ENCODE measurements around the gene GPR21. TPM values are rescaled to one million over a fixed set of nuclear protein-coding genes. Genes with fewer than 3 reads are reported as not detected.

The GPR21 gene
- total RNA-seq, 2 donors from 2014 or later = 1.4 to 3.0 TPM

- DNase-seq (ENCODE audit: low spot score) (no peak), ATAC-seq (no peak)
- Mint-ChIP-seq H3K36me3 (peaks cover 19% of the 10 kb centered on the region), H3K4me1 (ENCODE audit: low read depth in 2 of 2) (peaks cover 3 to 6% of the 10 kb centered on the region in 2 donors), H3K27me3 (no peaks in the 10 kb centered on the region), H3K9me3 (no peaks in the 10 kb centered on the region), H3K27ac (no peak overlapping the region), H3K4me3 (no peak overlapping the region)
Observed at GRCh38 chr9:123040801-123041200, 7.3 kb downstream of the GPR21 start.

GRCh38 chr9:123041489-123041888, 8.0 kb downstream of the GPR21 start:
- H3K4me3 Mint-ChIP-seq = no peak overlapping the region
- no peak overlapping the region for H3K27ac Mint-ChIP-seq
- H3K36me3 Mint-ChIP-seq = peaks cover 19% of the 10 kb centered on the region
- H3K4me1 Mint-ChIP-seq (ENCODE audit: low read depth in 2 of 2) = peaks cover 3 to 6% of the 10 kb centered on the region in 2 donors
- ATAC-seq (no peak), DNase-seq (ENCODE audit: low spot score) (no peak)
- H3K27me3 Mint-ChIP-seq = no peaks in the 10 kb centered on the region
- no peaks in the 10 kb centered on the region for H3K9me3 Mint-ChIP-seq

- ATAC-seq = no peak
Observed at GRCh38 chr9:123043081-123043939, 9.8 kb downstream of the GPR21 start.

GRCh38 chr9:123044586-123044985, 11.1 kb downstream of the GPR21 start:
- H3K36me3 Mint-ChIP-seq = peaks cover 19% of the 10 kb centered on the region
- ATAC-seq (no peak), DNase-seq (ENCODE audit: low spot score) (no peak)
- no peak overlapping the region for H3K4me3 Mint-ChIP-seq
- no peak overlapping the region for H3K27ac Mint-ChIP-seq
- H3K9me3 Mint-ChIP-seq = no peaks in the 10 kb centered on the region
- H3K4me1 Mint-ChIP-seq (ENCODE audit: low read depth in 2 of 2) = peaks cover 3 to 6% of the 10 kb centered on the region in 2 donors
- no peaks in the 10 kb centered on the region for H3K27me3 Mint-ChIP-seq

More at GRCh38 chr9:123043081-123043939, 9.8 kb downstream of the GPR21 start:
- Mint-ChIP-seq H3K4me1 (ENCODE audit: low read depth in 2 of 2) (peaks cover 3 to 6% of the 10 kb centered on the region in 2 donors), H3K27me3 (no peaks in the 10 kb centered on the region), H3K9me3 (no peaks in the 10 kb centered on the region), H3K36me3 (peaks cover 19% of the 10 kb centered on the region), H3K4me3 (no peak overlapping the region), H3K27ac (no peak overlapping the region)
- DNase-seq (ENCODE audit: low spot score) = no peak

- Mint-ChIP-seq H3K27ac (no peak overlapping the region), H3K9me3 (no peaks in the 10 kb centered on the region), H3K4me3 (no peak overlapping the region), H3K36me3 (peaks cover 14% of the 10 kb centered on the region), H3K27me3 (no peaks in the 10 kb centered on the region), H3K4me1 (ENCODE audit: low read depth in 2 of 2) (peaks cover 0 to 6% of the 10 kb centered on the region in 2 donors)
- DNase-seq (ENCODE audit: low spot score) (no peak), ATAC-seq (no peak)
Observed at GRCh38 chr9:123046406-123047195, 13.1 kb downstream of the GPR21 start.

DNA sequence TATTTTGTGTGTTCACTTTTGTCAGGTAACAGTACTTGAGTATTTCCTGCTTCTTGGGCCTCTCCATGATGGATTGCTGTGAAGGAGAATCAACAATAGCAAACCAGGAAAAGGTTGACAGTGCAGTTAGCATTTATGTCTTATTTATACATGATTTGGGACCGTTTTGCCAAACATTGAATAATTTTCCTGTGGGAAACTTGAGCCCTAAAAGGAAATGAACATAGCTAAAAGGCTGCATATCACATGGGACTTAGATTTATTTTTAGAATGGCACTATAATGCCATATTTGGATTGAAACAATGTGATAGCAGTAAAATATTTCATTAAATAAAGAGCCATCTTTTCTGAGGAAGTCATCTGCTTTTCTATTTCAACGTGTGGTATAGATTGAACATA, 15.3 kb downstream of the GPR21 start:
- H3K27me3 Mint-ChIP-seq = no peaks in the 10 kb centered on the region
- no peak overlapping the region for H3K27ac Mint-ChIP-seq
- no peaks in the 10 kb centered on the region for H3K36me3 Mint-ChIP-seq
- no peaks in the 10 kb centered on the region for H3K9me3 Mint-ChIP-seq
- peaks cover 0 to 2% of the 10 kb centered on the region in 2 donors for H3K4me1 Mint-ChIP-seq (ENCODE audit: low read depth in 2 of 2)
- no peak overlapping the region for H3K4me3 Mint-ChIP-seq
- no peak for DNase-seq (ENCODE audit: low spot score)
- no peak for ATAC-seq

- no peaks in the 10 kb centered on the region for H3K36me3 Mint-ChIP-seq
Observed at GRCh38 chr9:123049589-123050222, 16.2 kb downstream of the GPR21 start.

GRCh38 chr9:123053046-123053445, 19.6 kb downstream of the GPR21 start:
- Mint-ChIP-seq H3K27me3 (no peaks in the 10 kb centered on the region), H3K36me3 (no peaks in the 10 kb centered on the region), H3K9me3 (no peaks in the 10 kb centered on the region), H3K27ac (no peak overlapping the region), H3K4me3 (no peak overlapping the region), H3K4me1 (ENCODE audit: low read depth in 2 of 2) (peaks cover 0 to 3% of the 10 kb centered on the region in 2 donors)
- DNase-seq (ENCODE audit: low spot score) = no peak
- ATAC-seq = no peak

More at GRCh38 chr9:123049589-123050222, 16.2 kb downstream of the GPR21 start:
- ATAC-seq = no peak
- no peaks in the 10 kb centered on the region for H3K9me3 Mint-ChIP-seq
- H3K27ac Mint-ChIP-seq = no peak overlapping the region
- H3K27me3 Mint-ChIP-seq = no peaks in the 10 kb centered on the region
- H3K4me1 Mint-ChIP-seq (ENCODE audit: low read depth in 2 of 2) = peaks cover 0 to 3% of the 10 kb centered on the region in 2 donors
- H3K4me3 Mint-ChIP-seq = no peak overlapping the region
- no peak for DNase-seq (ENCODE audit: low spot score)

DNA sequence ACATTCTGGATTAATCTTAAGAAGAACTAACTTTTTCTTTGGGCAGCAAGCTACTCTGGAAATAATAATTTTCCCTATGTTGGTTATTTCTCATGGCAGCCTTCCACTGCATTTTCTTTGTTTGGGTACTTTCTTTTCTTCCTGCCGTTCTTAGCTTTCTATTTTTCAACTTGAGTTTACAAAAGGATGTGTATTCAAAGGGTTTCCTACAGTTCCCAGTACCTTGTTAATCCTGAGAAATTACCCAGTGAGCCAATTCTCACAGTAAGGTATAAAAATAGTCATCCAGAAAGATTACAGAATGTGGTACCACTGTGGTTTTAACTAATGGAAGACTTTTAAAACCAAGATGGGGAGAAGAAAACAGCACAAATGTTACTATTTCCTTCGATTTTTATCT, 20.2 kb downstream of the GPR21 start:
- no peak overlapping the region for H3K27ac Mint-ChIP-seq
- DNase-seq (ENCODE audit: low spot score) = no peak
- no peaks in the 10 kb centered on the region for H3K9me3 Mint-ChIP-seq
- H3K27me3 Mint-ChIP-seq = no peaks in the 10 kb centered on the region
- H3K4me3 Mint-ChIP-seq = no peak overlapping the region
- no peaks in the 10 kb centered on the region for H3K36me3 Mint-ChIP-seq
- H3K4me1 Mint-ChIP-seq (ENCODE audit: low read depth in 2 of 2) = peaks cover 0 to 3% of the 10 kb centered on the region in 2 donors
- ATAC-seq = no peak

DNA sequence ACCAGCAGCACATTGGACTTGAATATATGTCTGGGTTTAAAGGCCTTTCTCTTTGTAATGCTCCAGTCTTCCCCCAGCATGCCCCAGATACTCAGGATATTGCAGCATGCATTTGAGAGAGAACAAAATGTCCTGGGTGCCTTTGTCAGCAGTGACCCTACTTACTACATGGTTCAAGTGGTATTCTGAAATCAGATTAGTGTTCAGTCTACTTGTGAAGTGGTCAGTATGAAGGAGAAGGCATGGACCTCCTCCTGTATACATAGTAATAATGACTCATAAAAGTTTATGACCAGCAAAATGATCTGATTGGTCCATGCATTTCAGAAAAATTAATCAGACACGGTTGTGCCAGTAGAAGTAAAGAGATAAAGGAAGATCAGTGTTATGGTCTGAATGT, 25.4 kb downstream of the GPR21 start:
- DNase-seq (ENCODE audit: low spot score) (no peak), ATAC-seq (no peak)
- Mint-ChIP-seq H3K9me3 (no peaks in the 10 kb centered on the region), H3K27ac (no peak overlapping the region), H3K27me3 (no peaks in the 10 kb centered on the region), H3K4me3 (no peak overlapping the region), H3K36me3 (no peaks in the 10 kb centered on the region), H3K4me1 (ENCODE audit: low read depth in 2 of 2) (peaks cover 0 to under 1% of the 10 kb centered on the region in 2 donors)

DNA sequence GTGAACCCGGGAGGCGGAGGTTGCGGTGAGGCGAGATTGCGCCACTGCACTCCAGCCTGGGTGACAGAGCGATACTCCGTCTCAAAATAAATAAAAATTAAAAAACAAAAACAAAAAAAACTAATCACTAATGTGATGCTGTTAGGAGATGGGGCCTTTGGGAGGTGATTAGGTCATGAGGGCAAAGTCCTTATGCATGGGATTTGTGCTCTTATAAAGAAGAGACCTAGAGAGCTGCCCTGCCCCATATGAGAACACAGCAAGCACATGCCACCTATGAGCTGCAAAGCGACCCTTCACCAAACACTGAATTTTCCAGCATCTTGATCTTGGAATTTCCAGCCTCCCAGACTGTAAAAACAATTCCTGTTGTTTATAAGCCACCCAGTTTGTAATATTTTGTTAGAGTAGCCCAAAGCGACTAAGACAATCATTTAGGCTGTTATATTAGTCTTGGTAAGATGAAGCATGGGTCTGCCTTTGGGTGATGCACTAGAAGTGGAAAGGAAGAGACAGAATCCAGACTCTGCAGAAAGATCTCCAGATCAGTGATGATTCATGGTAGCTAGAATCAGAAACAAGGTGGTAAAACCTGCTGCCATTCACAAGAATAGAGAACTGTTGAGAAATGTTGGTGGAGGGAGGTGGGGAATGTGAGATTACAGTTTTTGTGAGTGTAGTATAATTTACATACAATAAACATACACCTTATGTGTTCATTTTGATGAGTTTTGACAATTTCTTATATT, 26.2 kb downstream of the GPR21 start:
- Mint-ChIP-seq H3K27me3 (no peaks in the 10 kb centered on the region), H3K36me3 (peaks cover 4% of the 10 kb centered on the region), H3K9me3 (no peaks in the 10 kb centered on the region), H3K4me1 (ENCODE audit: low read depth in 2 of 2) (no peaks in the 10 kb centered on the region), H3K27ac (no peak overlapping the region), H3K4me3 (no peak overlapping the region)
- ATAC-seq = no peak
- DNase-seq (ENCODE audit: low spot score) = no peak

DNA sequence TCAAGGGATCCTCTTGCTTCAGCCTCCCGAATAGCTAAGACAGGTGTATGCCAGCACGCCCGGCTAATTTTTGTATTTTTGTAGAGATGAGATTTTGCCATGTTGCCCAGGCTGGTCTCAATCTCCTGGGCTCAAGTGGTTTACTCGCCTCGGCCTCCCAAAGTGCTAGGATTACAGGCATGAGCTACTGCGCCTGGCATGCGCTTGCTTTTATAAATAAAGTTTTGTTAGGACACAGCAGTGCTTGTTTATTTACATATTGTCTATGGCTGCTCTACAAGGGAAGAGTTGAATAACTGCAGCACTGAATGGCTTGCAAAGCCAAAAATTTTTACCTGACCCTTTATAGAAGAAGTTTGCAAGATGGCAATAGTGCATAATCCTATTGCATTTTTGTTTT, 27.7 kb downstream of the GPR21 start:
- ATAC-seq (no peak), DNase-seq (ENCODE audit: low spot score) (no peak)
- no peaks in the 10 kb centered on the region for H3K27me3 Mint-ChIP-seq
- no peak overlapping the region for H3K4me3 Mint-ChIP-seq
- no peak overlapping the region for H3K27ac Mint-ChIP-seq
- no peaks in the 10 kb centered on the region for H3K4me1 Mint-ChIP-seq (ENCODE audit: low read depth in 2 of 2)
- H3K36me3 Mint-ChIP-seq = peaks cover 4% of the 10 kb centered on the region
- H3K9me3 Mint-ChIP-seq = no peaks in the 10 kb centered on the region

Measured in natural killer cell treated with Interleukin-12 subunit alpha and Interleukin-12 subunit beta and Interleukin-15 and Interleukin-18, amount 100 ng/mL, for 72 hours (primary cell).